CD14-positive monocyte (primary cell): Measurements from ENCODE around the gene GAS1. TPM values are rescaled to one million over a fixed set of nuclear protein-coding genes. Genes with fewer than 3 reads are reported as not detected.

Experiments used
- DNase-seq, 3 donors: peaks; one replicate each; pipeline ENCODE4 v3.0.0-alpha.2; 2011 to 2022
- H2AFZ ChIP-seq: 2 replicates; pipeline ENCODE4 v1.6.0; 2012; ENCODE audit warnings: mild to moderate bottlenecking, low read depth, low read length, inconsistent platforms; ENCODE audit not compliant: insufficient read depth, poor library complexity, severe bottlenecking
- H3K27ac ChIP-seq, 2 donors: 1 replicate in 1 of 2; 2 replicates in 1 of 2; pipeline ENCODE4 v1.5.1; 2012 to 2013; ENCODE audit warnings: low read length in 2 of 2, control low read depth in 1 of 2, inconsistent platforms in 1 of 2, low read depth in 1 of 2, mild to moderate bottlenecking in 1 of 2
- H3K27me3 ChIP-seq, 2 donors: one replicate each; pipeline versions ENCODE4 v1.6.0 to v1.6.1; 2011 to 2013; ENCODE audit warnings: low read length in 2 of 2; ENCODE audit not compliant: control insufficient read depth in 2 of 2, insufficient read depth in 2 of 2
- H3K36me3 ChIP-seq, 2 donors: replicated peaks in 1 of 2; 1 replicate in 1 of 2; 2 replicates in 1 of 2; pipeline versions ENCODE4 v1.5.1 to v1.6.1; 2012 to 2013; ENCODE audit warnings: low read length in 2 of 2, control low read depth in 1 of 2, inconsistent platforms in 1 of 2, mild to moderate bottlenecking in 1 of 2; ENCODE audit not compliant: insufficient read depth in 2 of 2, control insufficient read depth in 1 of 2
- H3K4me1 ChIP-seq, 2 donors: 1 replicate in 1 of 2; 2 replicates in 1 of 2; pipeline versions ENCODE4 v1.5.1 to v1.6.1; 2012 to 2013; ENCODE audit warnings: low read length in 2 of 2, control low read depth in 1 of 2, inconsistent platforms in 1 of 2, mild to moderate bottlenecking in 1 of 2, moderate library complexity in 1 of 2; ENCODE audit not compliant: insufficient read depth in 2 of 2, control insufficient read depth in 1 of 2
- H3K4me2 ChIP-seq: replicated peaks from 2 replicates; pipeline ENCODE3; 2012; ENCODE audit warnings: low read length, moderate library complexity, mild to moderate bottlenecking; ENCODE audit not compliant: poor library complexity, severe bottlenecking; ENCODE audit errors: extremely low read depth
- H3K4me3 ChIP-seq, 3 experiments: fragments of 200-600 bp in 1 of 3; sonication (generic) in 1 of 3; replicated peaks in 1 of 3; 1 replicate in 2 of 3; 2 replicates in 1 of 3; pipeline ENCODE4 v1.5.1; 2011 to 2013; ENCODE audit warnings: low read length in 3 of 3, mild to moderate bottlenecking in 3 of 3, control low read depth in 2 of 3, low read depth in 2 of 3, inconsistent platforms in 1 of 3, moderate library complexity in 1 of 3
- H3K79me2 ChIP-seq: 2 replicates; pipeline ENCODE4 v1.6.0; 2012; ENCODE audit warnings: mild to moderate bottlenecking, control low read depth, inconsistent platforms, low read length, moderate library complexity; ENCODE audit not compliant: insufficient read depth
- H3K9ac ChIP-seq: 2 replicates; pipeline ENCODE4 v1.6.0; 2017; ENCODE audit warnings: low read length, mild to moderate bottlenecking; ENCODE audit not compliant: insufficient read depth, poor library complexity, severe bottlenecking
- H3K9me3 ChIP-seq, 2 donors: replicated peaks in 1 of 2; 1 replicate in 1 of 2; 2 replicates in 1 of 2; pipeline versions ENCODE4 v1.5.1 to v1.6.1; 2012 to 2013; ENCODE audit warnings: low read length in 2 of 2, control low read depth in 1 of 2; ENCODE audit not compliant: control insufficient read depth in 1 of 2, insufficient read depth in 1 of 2
- H4K20me1 ChIP-seq: 2 replicates; pipeline ENCODE4 v1.6.0; 2012; ENCODE audit warnings: mild to moderate bottlenecking, low read length, control low read depth, moderate library complexity; ENCODE audit not compliant: insufficient read depth
- H3K27ac Mint-ChIP-seq, 7 donors: one replicate each; pipeline ENCODE4 v1.8.0; 2020; ENCODE audit warnings: mild to moderate bottlenecking in 7 of 7, mixed read lengths in 7 of 7, moderate library complexity in 6 of 7, inconsistent platforms in 2 of 7
- H3K27me3 Mint-ChIP-seq, 3 donors: one replicate each; pipeline ENCODE4 v1.8.0; 2021 to 2022; ENCODE audit warnings: low read depth in 3 of 3, mild to moderate bottlenecking in 3 of 3, mixed read lengths in 3 of 3, moderate library complexity in 3 of 3, inconsistent platforms in 1 of 3
- H3K36me3 Mint-ChIP-seq, 2 donors: one replicate each; pipeline ENCODE4 v1.8.0; 2020; ENCODE audit warnings: mixed read lengths in 2 of 2, inconsistent platforms in 1 of 2, mild to moderate bottlenecking in 1 of 2
- H3K4me1 Mint-ChIP-seq: one replicate; pipeline ENCODE4 v1.8.0; 2020; ENCODE audit warnings: mild to moderate bottlenecking, mixed read lengths
- H3K4me3 Mint-ChIP-seq, 2 donors: one replicate each; pipeline ENCODE4 v1.8.0; 2020; ENCODE audit warnings: mild to moderate bottlenecking in 2 of 2, mixed read lengths in 2 of 2, moderate library complexity in 1 of 2
- H3K9me3 Mint-ChIP-seq, 7 donors: one replicate each; pipeline ENCODE4 v1.8.0; 2020 to 2022; ENCODE audit warnings: mixed read lengths in 7 of 7, mild to moderate bottlenecking in 6 of 7, moderate library complexity in 6 of 7, inconsistent platforms in 2 of 7
- WGBS: methylation state at CpG from one replicate; pipeline ENCODE4 v1.1.5; 2013; ENCODE audit warnings: missing lambda C conversion rate; ENCODE audit not compliant: insufficient coverage; 5-methylcytosine and 5-hydroxymethylcytosine counted together
- intact Hi-C, 2 donors: fragments of 100-400 bp; cut with micrococcal nuclease; formaldehyde crosslinking; loops; one replicate each; pipeline versions ENCODE4 v1.15.0 to v1.15.1; 2023
- polyA plus RNA-seq, 3 donors: library from polyadenylated mRNA; depleted of rRNA in 1 of 3; unstranded in 2 of 3; stranded (reverse) in 1 of 3; fragments of 300-500 nt in 2 of 3; fragments of >200 nt in 1 of 3; fragmentation: Illumina TruSeq in 2 of 3; gene quantifications; 1 replicate in 2 of 3; 2 replicates in 1 of 3; pipeline ENCODE4 v1.2.3, GENCODE V29; 2012 to 2021
- TF ChIP-seq, protein P1 (sequence below): fragments of 200-600 bp; IDR thresholded peaks from one replicate; pipeline ENCODE4 v1.8.0; 2022; ENCODE audit warnings: antibody characterized with exemption, mild to moderate bottlenecking

The GAS1 gene
- polyA plus RNA-seq, 3 donors = 0.12 to 0.20 (median 0.18) TPM

- Histone ChIP-seq H3K9me3 (no peaks in the 10 kb centered on the region), H2AFZ (no peak overlapping the region), H3K27ac (no peak overlapping the region), H4K20me1 (no peaks in the 10 kb centered on the region), H3K27me3 (no peaks in the 10 kb centered on the region), H3K4me2 (no peak overlapping the region), H3K4me1 (no peaks in the 10 kb centered on the region), H3K36me3 (no peaks in the 10 kb centered on the region), H3K79me2 (no peaks in the 10 kb centered on the region), H3K9ac (no peak overlapping the region), H3K4me3 (no peak overlapping the region)
- TF ChIP-seq, protein P1, sequence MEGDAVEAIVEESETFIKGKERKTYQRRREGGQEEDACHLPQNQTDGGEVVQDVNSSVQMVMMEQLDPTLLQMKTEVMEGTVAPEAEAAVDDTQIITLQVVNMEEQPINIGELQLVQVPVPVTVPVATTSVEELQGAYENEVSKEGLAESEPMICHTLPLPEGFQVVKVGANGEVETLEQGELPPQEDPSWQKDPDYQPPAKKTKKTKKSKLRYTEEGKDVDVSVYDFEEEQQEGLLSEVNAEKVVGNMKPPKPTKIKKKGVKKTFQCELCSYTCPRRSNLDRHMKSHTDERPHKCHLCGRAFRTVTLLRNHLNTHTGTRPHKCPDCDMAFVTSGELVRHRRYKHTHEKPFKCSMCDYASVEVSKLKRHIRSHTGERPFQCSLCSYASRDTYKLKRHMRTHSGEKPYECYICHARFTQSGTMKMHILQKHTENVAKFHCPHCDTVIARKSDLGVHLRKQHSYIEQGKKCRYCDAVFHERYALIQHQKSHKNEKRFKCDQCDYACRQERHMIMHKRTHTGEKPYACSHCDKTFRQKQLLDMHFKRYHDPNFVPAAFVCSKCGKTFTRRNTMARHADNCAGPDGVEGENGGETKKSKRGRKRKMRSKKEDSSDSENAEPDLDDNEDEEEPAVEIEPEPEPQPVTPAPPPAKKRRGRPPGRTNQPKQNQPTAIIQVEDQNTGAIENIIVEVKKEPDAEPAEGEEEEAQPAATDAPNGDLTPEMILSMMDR = no peak
- Mint-ChIP-seq H3K36me3 (no peaks in the 10 kb centered on the region), H3K9me3 (peaks cover 0 to 3% (median 0%) of the 10 kb centered on the region in 7 donors), H3K27me3 (peaks cover 2 to 8% (median 5%) of the 10 kb centered on the region in 3 donors), H3K4me3 (no peak overlapping the region), H3K27ac (no peak overlapping the region), H3K4me1 (no peaks in the 10 kb centered on the region)
- 50% methylated on average over 1 of the region's 5 CpGs for WGBS
- intact Hi-C loops = no loop called here
- no peak for DNase-seq
Observed at GRCh38 chr9:86924206-86924605, 23.1 kb downstream of the GAS1 start.

DNA sequence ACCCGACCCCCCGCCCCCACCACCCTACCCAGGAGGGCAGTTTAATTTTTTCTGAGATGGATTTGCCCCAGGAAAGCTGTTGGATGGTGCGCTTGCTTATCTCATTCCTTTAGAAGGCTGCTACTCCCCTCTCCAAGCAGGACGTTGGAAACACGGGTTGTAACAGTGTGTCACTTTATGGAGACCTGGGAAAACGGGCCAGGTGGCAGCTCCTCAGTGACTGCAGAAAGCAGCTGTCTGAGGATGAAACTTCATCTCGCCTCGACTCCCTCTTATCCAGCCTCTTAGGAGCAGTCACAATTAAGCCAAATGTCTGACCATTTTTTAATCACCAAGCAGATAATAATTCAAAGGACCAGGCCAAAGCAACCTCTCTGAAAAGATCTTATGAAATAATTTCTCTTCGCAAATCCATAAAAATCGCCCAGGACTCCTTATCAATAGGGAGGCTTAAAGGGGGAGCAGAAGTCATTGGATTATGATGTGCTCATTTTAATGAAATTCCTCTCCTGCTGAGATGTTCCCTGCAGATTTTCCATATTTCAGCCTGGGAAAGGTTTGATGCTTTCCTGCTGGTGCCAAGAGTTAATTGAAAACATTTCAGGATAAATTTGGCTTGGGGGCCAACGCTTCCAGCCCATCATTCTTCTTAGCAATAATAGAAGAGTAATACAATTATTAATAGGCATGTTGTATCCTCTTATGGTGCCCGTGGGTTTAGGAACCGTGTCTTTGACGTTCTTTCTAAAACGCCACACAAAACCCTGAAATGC, 26.0 kb downstream of the GAS1 start:
- Histone ChIP-seq H3K9ac (no peak overlapping the region), H3K79me2 (no peaks in the 10 kb centered on the region), H3K4me3 (no peak overlapping the region), H2AFZ (no peak overlapping the region), H3K4me2 (no peak overlapping the region), H3K36me3 (no peaks in the 10 kb centered on the region), H3K27me3 (no peaks in the 10 kb centered on the region), H4K20me1 (no peaks in the 10 kb centered on the region), H3K9me3 (no peaks in the 10 kb centered on the region), H3K4me1 (no peaks in the 10 kb centered on the region), H3K27ac (no peak overlapping the region)
- DNase-seq = no peak
- WGBS = 76% methylated on average over 8 of the region's 15 CpGs
- intact Hi-C loops = no loop called here
- Mint-ChIP-seq H3K4me3 (no peak overlapping the region), H3K27ac (no peak overlapping the region), H3K9me3 (peaks cover 0 to 2% (median under 1%) of the 10 kb centered on the region in 7 donors), H3K36me3 (no peaks in the 10 kb centered on the region), H3K27me3 (peaks cover 2 to 4% (median 2%) of the 10 kb centered on the region in 3 donors), H3K4me1 (no peaks in the 10 kb centered on the region)
- TF ChIP-seq, protein P1 = no peak
